GM18870 (cell line): ENCODE measurements around the gene CCRL2.

Source experiments
- ATAC-seq: cut with Tn5 transposase; IDR thresholded peaks from one replicate; pipeline ENCODE4 v1.9.1; 2021; ENCODE audit warnings: moderate library complexity; ENCODE audit not compliant: unreplicated experiment

CCRL2 gene

GRCh38 chr3:46406788-46407611 lies at the start of gene CCRL2, which contains the start of gene CCR5AS:
CCRL2 (plus strand) TSS chr3:46407259; CDS start chr3:46408080, 821 bp downstream.
CCR5AS (minus strand) TSS chr3:46407066.
- no peak for ATAC-seq

- ATAC-seq: no peak
Measured at GRCh38 chr3:46358466-46358865, 48.6 kb upstream of the CCRL2 start.

GRCh38 chr3:46359733-46360493 lies 47.1 kb upstream of the CCRL2 start:
- ATAC-seq: peak; percentile 71

GRCh38 chr3:46360907-46361306 lies 46.2 kb upstream of the CCRL2 start:
- no peak for ATAC-seq

- ATAC-seq: no peak
Measured at GRCh38 chr3:46361408-46362283, 45.4 kb upstream of the CCRL2 start.

- ATAC-seq: no peak
Measured at GRCh38 chr3:46365041-46365440, 42.0 kb upstream of the CCRL2 start.

GRCh38 chr3:46365737-46366524 lies 41.1 kb upstream of the CCRL2 start:
- no peak for ATAC-seq

- ATAC-seq: no peak
Measured at GRCh38 chr3:46367811-46368210, 39.2 kb upstream of the CCRL2 start.

- ATAC-seq: no peak
Measured at GRCh38 chr3:46368569-46368968, 38.5 kb upstream of the CCRL2 start.

- no peak for ATAC-seq
Measured at GRCh38 chr3:46369151-46369550, 37.9 kb upstream of the CCRL2 start.

GRCh38 chr3:46369675-46370132 lies 37.4 kb upstream of the CCRL2 start:
- ATAC-seq: no peak

- ATAC-seq: no peak
Measured at GRCh38 chr3:46370839-46371518, 36.1 kb upstream of the CCRL2 start, which contains the start of gene CCR5. CCR5 (plus strand) TSS chr3:46370946; CDS start chr3:46372903, 1,957 bp downstream.

GRCh38 chr3:46371519-46372340 lies 35.3 kb upstream of the CCRL2 start:
- ATAC-seq: no peak

- ATAC-seq: no peak
Measured at GRCh38 chr3:46372492-46373359, 34.3 kb upstream of the CCRL2 start.

- ATAC-seq: no peak
Measured at GRCh38 chr3:46374755-46375154, 32.3 kb upstream of the CCRL2 start.

- ATAC-seq: no peak
Measured at GRCh38 chr3:46375218-46375617, 31.8 kb upstream of the CCRL2 start.

- no peak for ATAC-seq
Measured at GRCh38 chr3:46375814-46376213, 31.2 kb upstream of the CCRL2 start.
